Stimulated activated CD8-positive, alpha-beta memory T cell treated with anti-CD3 and anti-CD28 coated beads, Interleukin-4, amount 100 ng/mL, for 4 hours (primary cell): Measurements from ENCODE around the gene ANK3.

Experiments
- DNase-seq, 2 donors: peaks; one replicate each; pipeline ENCODE4 v3.0.0-alpha.2; 2020; ENCODE audit warnings: low read depth in 2 of 2, low spot score in 1 of 2

Gene ANK3

DNA sequence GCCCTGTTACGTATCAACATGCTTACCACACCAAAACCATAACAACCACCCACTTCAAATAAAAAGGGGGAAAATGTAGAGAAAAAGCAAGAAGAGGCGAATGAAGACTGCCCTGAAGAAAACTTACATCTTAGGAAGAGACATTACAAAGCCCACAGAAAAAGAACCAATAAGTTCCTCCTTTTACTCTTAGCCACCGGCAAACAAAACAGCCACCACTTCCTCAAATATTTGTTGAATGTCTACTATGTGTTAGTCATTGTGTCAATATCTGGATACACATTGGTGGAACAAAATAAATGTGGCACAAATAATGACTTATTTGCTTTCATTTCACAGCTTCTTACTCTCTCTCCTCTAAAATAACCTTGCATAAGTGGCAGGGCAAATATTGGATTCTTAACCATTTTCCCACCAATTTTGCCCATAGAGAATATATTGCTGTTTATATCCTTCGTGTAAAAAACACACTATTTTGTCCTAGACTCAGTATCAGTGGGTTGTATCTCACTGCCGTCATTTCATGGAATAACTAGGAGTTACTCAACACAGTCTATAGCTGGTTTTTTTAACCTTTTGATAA is 106.8 kb downstream of the ANK3 start:
- DNase-seq, result no peak

DNA sequence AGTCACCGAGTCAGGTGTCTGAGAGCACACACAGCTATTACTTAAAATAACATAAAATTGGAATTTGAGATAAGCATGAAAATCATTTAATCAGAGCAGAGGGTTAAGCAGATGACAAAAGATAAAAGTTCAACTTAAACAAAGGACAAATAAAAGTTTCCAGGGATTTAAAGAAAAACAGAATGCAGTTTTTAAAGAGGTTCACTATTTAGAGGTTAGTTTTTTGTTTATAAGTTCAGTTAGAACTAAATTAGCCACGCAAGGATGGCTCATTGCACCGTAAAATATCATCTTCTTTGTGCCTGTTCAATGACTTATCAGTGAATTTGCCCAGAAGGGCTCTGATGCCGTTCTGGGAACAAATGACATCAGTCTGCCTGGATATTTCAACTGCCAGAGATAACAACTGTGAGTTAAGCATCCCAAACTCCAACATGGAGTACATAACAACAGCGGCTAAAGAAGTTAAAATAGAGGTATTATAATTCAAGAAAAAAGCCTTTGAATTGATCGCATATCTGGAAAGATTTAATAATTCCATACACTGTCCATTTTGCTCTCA is 107.8 kb downstream of the ANK3 start:
- DNase-seq, result no peak

DNA sequence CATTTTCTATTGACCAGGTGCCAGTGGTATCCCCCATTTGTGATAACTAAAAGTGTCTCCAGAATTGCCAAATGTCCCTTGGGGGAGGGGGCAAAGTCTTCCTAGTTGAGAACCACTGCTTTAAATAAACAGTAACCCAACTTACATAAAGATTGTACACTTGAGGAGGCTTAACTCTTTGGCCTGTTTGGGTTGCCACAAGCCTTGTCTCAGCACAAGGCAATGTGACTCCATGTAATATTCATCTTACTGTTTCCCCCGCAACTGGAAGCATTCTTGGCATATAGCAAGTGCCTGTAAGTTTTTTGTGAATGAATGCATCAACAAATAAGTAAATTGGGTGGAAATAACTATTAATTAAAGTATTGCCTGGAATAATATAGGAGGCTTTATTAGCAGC is 108.3 kb downstream of the ANK3 start:
- DNase-seq, result no peak

DNA sequence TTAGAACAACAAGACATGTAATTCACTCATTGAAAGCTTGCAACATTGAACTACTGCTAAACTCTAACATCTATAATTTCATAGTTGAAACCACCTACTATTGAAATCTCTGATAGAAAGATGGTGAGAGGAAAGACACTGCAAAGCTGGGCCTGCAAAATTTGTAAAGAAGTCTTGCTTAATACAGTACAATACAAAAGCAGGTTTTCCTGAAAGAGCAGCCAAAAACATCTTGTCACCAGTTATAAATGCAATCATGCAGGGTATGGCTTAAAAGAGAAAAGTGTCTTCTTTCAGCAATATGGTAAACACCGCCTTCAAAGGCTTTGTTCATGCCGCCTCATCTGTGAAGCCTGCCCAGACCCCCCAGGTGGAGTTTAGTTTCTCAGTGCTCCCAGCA is 109.2 kb downstream of the ANK3 start:
- no peak for DNase-seq

DNA sequence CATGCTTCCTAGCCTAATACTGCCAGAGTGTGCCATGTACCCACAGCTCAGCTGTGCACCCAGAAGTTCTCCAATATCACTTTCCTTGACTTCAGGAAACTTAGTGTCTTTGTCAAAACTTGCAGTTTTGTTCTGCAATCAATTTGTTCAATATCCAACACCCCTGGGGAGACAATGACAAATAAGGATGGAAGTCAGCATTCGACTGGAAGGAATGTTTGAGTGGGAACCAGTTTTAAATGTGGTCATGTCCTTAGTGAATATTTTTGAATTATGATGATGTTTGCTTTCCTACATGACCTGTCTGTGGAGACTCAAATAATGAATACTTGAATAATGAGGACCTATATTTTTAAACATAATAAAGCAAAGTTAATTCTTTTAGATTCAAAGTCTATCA is 112.0 kb downstream of the ANK3 start:
- no peak for DNase-seq

DNA sequence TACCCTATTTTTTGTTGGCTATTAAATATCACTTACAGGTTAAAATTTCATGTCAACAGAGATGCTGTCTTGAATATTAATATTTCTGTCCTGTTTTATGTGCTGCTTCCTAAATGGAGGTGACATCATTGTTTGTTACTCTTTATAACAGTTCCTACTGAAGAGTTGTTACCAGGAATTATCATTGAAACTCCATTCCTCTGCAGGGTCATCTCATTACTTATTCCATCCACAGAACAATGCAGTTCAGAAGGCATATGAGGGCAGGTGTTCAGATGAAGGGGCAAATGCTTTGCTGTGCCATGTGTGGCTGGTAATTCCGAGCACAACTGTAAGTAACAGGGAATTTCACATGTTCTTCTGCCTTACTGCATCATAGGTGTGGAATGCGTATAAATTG is 113.4 kb downstream of the ANK3 start:
- DNase-seq, result no peak

DNA sequence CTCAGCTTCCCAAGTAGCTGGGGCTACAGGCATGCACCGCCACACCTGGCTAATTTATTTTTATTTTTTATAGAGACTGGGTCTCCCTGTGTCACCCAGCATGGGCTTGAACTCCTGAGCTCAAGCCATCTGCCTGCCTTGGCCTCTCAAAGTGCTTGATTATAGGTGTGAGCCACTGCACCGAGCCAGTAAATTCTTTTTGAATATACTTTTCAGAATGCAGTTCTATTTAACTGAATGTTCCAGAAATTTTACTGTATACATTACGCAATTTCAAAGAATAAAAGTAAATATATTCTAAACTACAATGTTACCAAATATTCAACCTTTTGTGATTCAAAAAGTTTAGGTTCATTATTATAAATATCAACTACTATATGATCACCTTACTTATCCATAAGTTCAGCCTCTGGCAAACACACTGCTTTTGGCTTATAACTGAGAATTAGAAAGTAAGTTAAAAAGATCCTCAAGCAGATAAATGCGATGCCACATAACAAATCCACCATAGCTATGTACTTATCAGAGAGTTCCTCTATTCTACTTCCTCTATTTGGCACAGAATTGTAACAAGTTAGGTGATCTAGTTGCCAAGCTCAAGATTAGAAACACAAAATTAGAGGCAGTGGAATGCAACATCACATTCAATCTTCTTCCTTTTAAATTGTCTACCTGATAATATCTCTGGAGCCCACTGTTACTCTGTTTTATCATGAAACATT is 118.2 kb downstream of the ANK3 start:
- no peak for DNase-seq

DNA sequence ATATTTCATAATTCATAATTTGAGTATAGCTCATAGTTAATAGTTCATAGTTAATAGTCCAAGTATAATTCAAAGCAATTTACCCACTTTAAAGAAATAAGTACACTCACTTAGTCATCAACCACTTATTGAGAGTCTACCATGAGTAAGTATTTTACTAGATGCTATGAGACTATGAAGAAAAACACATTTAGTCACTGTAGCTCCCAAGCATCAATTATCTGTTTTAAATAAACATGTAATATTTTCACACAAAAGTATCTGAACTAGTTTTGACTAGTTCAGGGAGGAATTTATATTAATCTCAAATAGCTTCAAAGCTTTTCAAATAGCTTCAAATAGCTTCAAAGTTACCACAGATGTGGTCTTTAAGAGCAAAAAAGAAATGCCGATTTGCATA is 119.2 kb downstream of the ANK3 start:
- no peak for DNase-seq

DNA sequence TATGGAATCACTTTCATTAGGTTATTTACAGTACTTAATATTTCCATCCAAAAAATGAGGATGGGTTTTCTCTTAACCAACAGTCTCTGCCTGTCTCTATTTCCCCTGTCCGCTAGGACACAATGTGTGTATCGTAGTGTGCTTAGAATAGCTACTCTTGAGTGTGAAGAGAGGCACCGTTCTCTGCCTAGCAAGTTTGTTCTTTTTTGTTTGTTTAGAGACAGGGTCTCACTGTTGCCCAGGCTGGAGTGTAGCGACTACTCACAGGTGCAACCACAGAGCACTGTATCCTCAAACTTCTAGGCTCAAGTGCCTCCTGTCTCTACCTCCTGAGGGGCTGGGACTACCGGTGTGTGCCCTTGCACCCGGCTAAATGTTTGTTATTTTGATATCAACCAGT is 121.9 kb downstream of the ANK3 start:
- no peak for DNase-seq

DNA sequence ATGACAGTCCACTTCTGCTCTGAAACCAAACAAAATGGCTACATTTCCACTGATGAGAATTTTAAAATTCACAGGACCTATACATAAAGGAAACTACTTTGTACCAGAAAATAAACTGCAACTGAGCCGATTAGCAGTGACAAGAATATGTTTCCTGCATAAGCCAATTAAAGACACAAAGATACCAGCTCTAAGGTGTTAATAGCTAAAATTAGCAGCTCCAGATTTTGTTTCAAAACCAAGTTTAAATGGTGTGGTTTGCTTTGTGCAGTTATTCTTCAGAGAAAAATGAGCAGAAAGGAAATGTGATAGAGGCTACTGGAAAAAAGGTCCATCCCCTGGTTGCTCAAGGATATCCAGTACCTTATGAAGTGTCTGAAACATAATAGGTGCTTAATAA is 123.2 kb downstream of the ANK3 start:
- DNase-seq, result no peak

DNA sequence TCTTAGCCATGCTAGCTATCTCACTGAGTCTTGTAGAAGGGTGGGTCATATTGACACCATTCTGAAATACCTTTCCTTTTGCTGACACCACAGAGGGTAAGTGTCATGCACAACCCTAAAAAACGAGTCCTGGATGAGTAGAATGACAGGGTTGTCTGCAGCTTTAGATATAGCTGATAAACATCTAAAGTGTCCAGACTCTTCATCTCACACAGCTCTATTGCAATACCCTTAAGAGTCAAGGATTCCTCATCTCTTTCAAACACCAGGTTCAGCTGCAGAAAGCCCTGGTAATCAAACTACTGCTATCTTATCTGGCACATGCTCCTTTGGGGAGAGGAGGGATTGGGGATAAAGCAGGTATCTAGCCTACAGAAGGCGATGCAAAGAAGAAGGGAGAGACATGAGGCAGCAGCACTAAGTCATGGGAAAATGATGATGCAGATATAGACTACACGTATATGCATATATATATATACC is 127.0 kb downstream of the ANK3 start:
- DNase-seq, result no peak

DNA sequence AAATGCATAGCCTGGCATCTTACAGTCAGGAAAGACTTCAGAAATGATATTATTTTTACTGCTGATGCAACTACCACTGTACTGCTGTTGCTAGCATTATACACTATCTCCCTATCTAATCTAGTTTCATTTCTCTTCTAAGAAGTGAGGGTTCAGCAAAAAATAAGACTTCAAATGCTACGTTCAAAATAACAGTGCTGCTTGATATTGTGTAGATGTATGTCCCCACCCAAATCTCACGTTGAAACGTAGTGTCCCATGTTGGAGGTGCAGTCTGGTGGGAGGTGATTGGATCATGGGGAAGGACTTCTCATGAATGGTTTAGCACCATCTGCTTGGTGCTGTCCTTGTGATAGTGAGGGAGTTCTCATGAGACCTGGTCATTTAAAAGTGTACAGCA is 129.4 kb downstream of the ANK3 start:
- DNase-seq, result no peak

DNA sequence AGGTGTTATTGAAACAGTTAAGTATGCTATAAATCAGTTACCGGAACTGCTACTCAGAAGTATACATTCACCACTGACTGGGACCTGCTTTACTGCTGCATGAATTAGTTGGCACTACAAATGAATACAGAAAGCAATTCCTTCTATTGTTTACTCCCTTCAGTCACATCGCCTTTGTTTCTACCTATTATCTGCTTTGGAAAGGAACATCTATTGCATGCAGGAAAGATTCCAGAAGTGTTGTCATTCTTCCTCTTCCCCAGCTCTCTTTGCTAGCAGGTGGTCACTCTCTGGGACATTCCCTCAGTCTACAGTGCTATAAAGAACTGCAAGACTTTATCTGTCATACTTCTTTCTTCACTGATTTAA is 131.3 kb downstream of the ANK3 start:
- DNase-seq, result no peak

DNA sequence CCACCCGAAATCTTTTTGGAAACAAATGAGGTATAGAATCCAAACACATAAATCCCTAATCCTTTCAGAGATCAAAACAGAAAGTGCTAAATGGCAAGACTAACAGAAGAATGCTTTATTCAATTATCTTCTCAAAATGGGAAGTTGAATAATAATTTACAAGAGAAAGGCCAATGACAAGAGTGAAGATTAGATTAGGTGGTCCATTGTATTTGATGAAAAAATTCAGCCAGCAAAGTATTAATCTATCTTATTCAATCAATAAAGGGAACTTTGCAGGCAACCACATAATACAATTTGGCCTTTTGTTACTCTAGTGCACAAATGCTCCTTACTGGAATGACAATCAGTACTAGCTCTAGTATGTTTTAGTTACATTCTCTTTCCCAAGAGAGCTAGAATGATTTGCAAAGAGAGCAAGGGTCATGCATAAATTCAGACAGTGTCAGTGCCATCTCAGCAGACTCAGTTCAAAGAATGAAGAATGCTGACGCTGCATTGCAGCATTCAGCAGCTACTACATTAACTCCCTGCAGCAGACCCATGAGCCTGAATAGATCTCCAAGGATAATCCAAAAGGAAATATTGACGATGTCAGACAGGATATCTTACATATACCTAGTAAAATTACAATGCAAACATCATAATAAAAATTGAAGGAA is 131.8 kb downstream of the ANK3 start:
- DNase-seq, result no peak

DNA sequence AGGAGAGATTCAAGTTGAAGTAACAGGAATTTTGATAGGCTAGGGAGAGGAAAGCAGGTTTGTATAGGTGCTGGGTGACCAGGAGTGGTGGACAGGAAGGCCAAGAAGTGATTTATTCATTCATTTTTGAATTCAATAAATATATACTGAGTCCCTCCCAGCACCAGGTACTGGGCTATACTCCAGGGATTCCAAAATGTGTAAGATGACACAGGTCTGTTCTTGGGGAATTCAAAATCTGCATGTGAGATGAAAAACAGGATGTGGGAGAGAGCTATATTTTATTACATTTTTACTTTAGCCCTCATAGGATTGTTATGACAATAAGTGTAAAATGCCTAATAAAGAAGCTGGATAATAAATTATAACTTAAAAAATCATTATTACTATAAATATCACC is 134.9 kb downstream of the ANK3 start:
- DNase-seq, result no peak

DNA sequence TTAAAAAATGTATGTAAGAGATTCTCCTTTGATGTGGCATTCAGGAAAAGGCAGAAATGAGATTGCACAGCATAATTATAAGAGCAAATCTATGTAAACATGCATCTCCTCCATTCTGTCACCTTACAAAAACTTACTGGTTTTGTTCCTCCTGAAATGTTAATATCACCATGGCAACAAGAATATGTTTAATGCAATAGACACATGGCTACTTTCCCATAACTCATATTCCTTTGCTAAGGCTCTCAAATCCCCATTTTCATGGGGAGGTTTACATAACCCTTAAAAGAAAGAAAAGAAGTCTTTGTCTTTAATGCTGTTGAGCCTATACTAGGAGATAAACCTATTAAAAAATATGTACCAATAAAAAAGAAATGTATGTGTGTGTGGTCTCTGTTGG is 136.2 kb downstream of the ANK3 start:
- no peak for DNase-seq

DNA sequence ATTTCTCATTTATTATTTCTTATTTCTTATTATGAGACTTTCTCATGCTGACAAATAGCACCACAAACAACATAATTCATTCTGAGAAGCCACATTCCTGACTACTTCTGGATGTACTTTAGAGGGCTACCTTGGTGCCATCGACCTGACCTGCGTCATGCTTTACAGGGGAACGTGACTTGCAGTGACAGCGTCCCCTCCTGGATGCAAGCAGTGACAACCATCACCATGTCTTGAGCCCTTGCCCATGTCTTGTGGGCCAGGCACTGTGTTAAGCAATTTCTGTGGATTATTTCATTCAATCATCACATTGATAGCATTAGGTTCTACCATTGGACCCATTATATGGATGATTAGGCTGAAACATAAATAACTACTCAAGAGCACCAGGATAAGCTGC is 137.0 kb downstream of the ANK3 start:
- DNase-seq, result no peak

DNA sequence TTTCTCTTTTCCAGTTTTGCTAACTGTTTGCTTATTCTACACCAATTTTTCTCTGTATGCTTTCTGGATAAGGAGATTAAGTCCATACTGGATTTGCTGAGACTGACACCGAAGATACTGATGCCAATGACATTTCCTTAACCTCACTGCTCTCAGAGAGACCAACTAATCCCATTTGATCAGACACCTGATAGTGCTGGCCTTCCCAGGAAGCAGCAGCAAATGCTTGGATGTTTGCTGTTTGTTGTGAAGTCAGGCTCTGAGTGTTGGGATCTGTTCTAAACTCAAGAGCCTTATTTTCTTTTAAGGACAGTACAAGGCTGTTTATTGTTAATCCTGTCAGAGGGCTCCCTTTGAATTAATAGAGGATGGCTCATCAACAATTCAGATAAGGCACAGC is 143.3 kb downstream of the ANK3 start:
- DNase-seq, result no peak

DNA sequence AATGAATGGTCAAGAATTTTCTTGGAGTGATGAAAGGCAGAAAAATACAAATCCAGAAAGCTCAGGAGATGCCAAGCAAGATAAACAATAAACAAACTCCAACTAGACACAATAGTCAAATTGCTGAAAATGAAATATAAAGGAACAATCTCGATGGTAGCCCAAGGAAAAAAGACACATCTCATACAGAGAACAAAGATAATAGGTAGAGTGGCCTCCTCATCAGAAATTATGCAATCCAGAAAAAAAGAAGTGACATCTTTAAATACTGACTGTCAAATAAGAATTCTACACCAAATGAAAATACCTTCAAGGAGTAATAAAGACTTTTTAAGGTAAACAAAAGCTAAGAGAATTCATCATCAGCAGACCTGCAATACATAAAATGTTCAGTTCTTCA is 150.4 kb downstream of the ANK3 start:
- DNase-seq, result no peak

DNA sequence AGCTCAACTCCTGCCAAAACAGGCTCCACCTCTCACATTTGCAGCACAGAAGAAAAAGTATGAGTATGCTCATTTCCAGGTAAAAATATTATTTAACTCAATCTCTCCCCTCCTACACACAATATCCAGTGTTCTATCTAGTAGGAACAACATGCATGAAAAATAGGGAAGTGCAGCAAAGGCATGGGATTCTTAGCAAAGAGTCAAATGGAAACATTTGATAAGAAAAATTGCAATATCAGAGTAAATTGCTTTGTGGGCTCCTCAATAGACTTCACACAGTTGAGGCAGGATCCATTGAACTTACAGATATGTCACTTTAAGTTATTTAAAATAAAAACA is 150.9 kb downstream of the ANK3 start:
- DNase-seq, result no peak

DNA sequence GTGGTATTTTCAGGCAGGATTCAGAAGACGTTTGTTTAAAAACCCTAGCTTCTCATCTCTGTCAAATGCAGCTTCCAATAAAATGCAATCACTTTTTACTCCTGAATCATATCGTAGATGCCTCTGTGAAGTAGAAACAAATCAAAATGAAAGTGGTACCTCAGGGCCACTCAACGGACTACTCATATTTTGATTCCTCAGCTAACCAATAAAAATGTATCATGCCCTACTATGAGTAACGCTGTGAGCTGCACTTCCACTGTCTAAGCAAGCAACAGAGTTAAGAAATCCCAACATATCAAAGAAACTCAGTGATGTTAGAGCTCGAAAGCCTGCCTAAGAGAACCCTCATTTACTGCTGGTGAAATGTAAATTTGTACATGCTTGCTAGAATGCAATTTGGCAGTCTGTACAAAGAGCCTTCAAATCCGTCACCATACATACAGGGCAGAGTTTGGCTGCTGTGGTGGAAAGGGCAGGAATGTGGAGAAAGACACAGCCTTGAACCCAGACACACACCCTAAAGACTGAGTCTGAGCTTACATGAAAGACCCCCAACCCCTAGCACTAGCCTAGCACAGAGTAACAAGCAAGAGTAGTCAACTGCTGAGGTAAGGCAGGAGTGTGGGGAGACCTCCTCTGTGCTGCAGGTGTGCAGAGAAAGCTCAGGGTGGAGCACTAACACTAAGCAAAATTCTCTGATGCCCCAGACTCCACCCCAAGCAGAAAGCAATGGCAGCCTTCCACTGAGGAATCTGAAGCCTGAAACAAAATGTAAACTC is 151.5 kb downstream of the ANK3 start:
- no peak for DNase-seq
